HCT116 (cell line): ENCODE data around the gene SQSTM1. TPM values are rescaled to one million over a fixed set of nuclear protein-coding genes. Genes with fewer than 3 reads are reported as not detected.

Source experiments
- ATAC-seq: fragments of 200-7000 bp; cut with Tn5 transposase; 2 replicates; pipeline ENCODE4 v1.9.1; 2020; ENCODE audit warnings: mild to moderate bottlenecking, moderate library complexity
- BruUV-seq: library from RNA; stranded (reverse); fragments of 400-500 nt; replicated peaks from 2 replicates; lab custom pipeline; 2021; lab: Mats Ljungman, UMichigan
- CTCF ChIA-PET: fragments of 300-600 bp; sonication (Branson Sonifier 250); formaldehyde crosslinking; loops from one replicate; lab custom pipeline; 2021; ENCODE audit warnings: antibody characterized with exemption; lab: Charles Lee
- POLR2A ChIA-PET: fragments of 300-600, 350-600 bp; sonication (Branson Sonifier 250); formaldehyde crosslinking; loops from one replicate; lab custom pipeline; 2021; ENCODE audit warnings: antibody characterized with exemption; lab: Charles Lee
- RAD21 ChIA-PET, 2 experiments: fragments of 300-600 bp; sonication (Branson Sonifier 250); formaldehyde crosslinking; loops; one replicate each; lab custom pipeline; 2023; ENCODE audit warnings: low total read pairs in 2 of 2; ENCODE audit not compliant: uncharacterized antibody in 2 of 2, unreplicated experiment in 2 of 2, low non-redundant PET in 1 of 2; lab: Charles Lee
- DNase-seq: peaks from one replicate; pipeline ENCODE4 v3.0.0-alpha.2; 2010; ENCODE audit warnings: low read depth, low spot score
- H2AFZ ChIP-seq: fragments of 200-600 bp; shearing (Covaris generic), sonication (generic); 2 replicates; pipeline ENCODE4 v1.6.1; 2017; ENCODE audit warnings: low read depth, mixed run types, mixed read lengths, antibody characterized with exemption, low read length; ENCODE audit not compliant: poor library complexity, severe bottlenecking
- H3K27ac ChIP-seq: 2 replicates; pipeline ENCODE4 v1.5.1; 2012; ENCODE audit warnings: low read depth, low read length
- H3K27me3 ChIP-seq: fragments of 200-600 bp; sonication (generic); 2 replicates; pipeline ENCODE4 v1.6.1; 2016; ENCODE audit warnings: mixed run types, low read length, mixed read lengths; ENCODE audit not compliant: insufficient read depth
- H3K36me3 ChIP-seq, 2 experiments: fragments of 200-500 bp in 1 of 2; fragments of 200-600 bp in 1 of 2; sonication (Bioruptor generic) in 1 of 2; sonication (generic) in 1 of 2; 2 replicates each; pipeline versions ENCODE4 v1.5.1 to v1.6.1; 2014 to 2016; ENCODE audit warnings: low read length in 2 of 2, inconsistent platforms in 1 of 2, mixed read lengths in 1 of 2, mixed run types in 1 of 2; ENCODE audit not compliant: insufficient read depth in 2 of 2, control insufficient read depth in 1 of 2
- H3K4me1 ChIP-seq, 2 experiments: fragments of 200-600 bp in 1 of 2; sonication (generic) in 1 of 2; 2 replicates each; pipeline versions ENCODE4 v1.5.1 to v1.6.1; 2012 to 2017; ENCODE audit warnings: low read length in 2 of 2, inconsistent platforms in 1 of 2, mild to moderate bottlenecking in 1 of 2, mixed read lengths in 1 of 2, mixed run types in 1 of 2, moderate library complexity in 1 of 2; ENCODE audit not compliant: insufficient read depth in 2 of 2, control insufficient read depth in 1 of 2
- H3K4me2 ChIP-seq: fragments of 200-600 bp; sonication (generic); 2 replicates; pipeline ENCODE4 v1.6.1; 2017; ENCODE audit warnings: mixed run types, low read length, mixed read lengths
- H3K4me3 ChIP-seq, 2 experiments: fragments of 200-600 bp in 1 of 2; sonication (generic) in 1 of 2; replicated peaks in 1 of 2; 2 replicates each; pipeline ENCODE4 v1.5.1; 2011 to 2016; ENCODE audit warnings: low read length in 2 of 2, control low read depth in 1 of 2, low read depth in 1 of 2, mild to moderate bottlenecking in 1 of 2, mixed read lengths in 1 of 2, mixed run types in 1 of 2
- H3K79me2 ChIP-seq: fragments of 200-600 bp; sonication (generic); 2 replicates; pipeline ENCODE4 v1.6.1; 2017; ENCODE audit warnings: mild to moderate bottlenecking, mixed run types, low read length, moderate library complexity, mixed read lengths; ENCODE audit not compliant: insufficient read depth
- H3K9ac ChIP-seq: fragments of 200-600 bp; sonication (generic); 2 replicates; pipeline ENCODE4 v1.6.1; 2016; ENCODE audit warnings: low read length, mixed read lengths
- H3K9me2 ChIP-seq: fragments of 200-600 bp; sonication (generic), shearing (Covaris generic); 2 replicates; pipeline ENCODE4 v1.6.1; 2017; ENCODE audit warnings: mixed run types, mild to moderate bottlenecking, moderate library complexity; ENCODE audit not compliant: insufficient read depth
- H3K9me3 ChIP-seq, 2 experiments: fragments of 200-500 bp in 1 of 2; fragments of 200-600 bp in 1 of 2; sonication (Bioruptor generic) in 1 of 2; sonication (generic) in 1 of 2; 2 replicates each; pipeline ENCODE4 v1.6.1; 2014 to 2017; ENCODE audit warnings: low read length in 2 of 2, mixed read lengths in 2 of 2, inconsistent platforms in 1 of 2, low read depth in 1 of 2, mild to moderate bottlenecking in 1 of 2, mixed run types in 1 of 2, moderate library complexity in 1 of 2; ENCODE audit not compliant: control insufficient read depth in 1 of 2, insufficient read depth in 1 of 2
- H4K20me1 ChIP-seq: fragments of 200-600 bp; sonication (generic), shearing (Covaris generic); 2 replicates; pipeline ENCODE4 v1.6.1; 2017; ENCODE audit warnings: mixed run types, mild to moderate bottlenecking, moderate library complexity; ENCODE audit not compliant: insufficient read depth
- CBX3 ChIP-seq: IDR thresholded peaks from 2 replicates; pipeline ENCODE4 v1.6.1; 2012; ENCODE audit warnings: low read depth
- CEBPB ChIP-seq: IDR thresholded peaks from 2 replicates; pipeline ENCODE4 v1.6.1; 2012; ENCODE audit warnings: low read depth
- EGR1 ChIP-seq: IDR thresholded peaks from 2 replicates; pipeline ENCODE4 v1.6.1; 2012; ENCODE audit warnings: low read depth
- ELF1 ChIP-seq: IDR thresholded peaks from 2 replicates; pipeline ENCODE4 v1.6.1; 2012; ENCODE audit warnings: low read depth, borderline replicate concordance
- EZH2 ChIP-seq: fragments of 200-600 bp; sonication (generic); IDR thresholded peaks from 2 replicates; pipeline ENCODE4 v1.6.1; 2017; ENCODE audit warnings: antibody characterized with exemption, mixed run types
- FOSL1 ChIP-seq: IDR thresholded peaks from 2 replicates; pipeline ENCODE4 v1.6.1; 2012; ENCODE audit warnings: low read depth
- JUND ChIP-seq: IDR thresholded peaks from 2 replicates; pipeline ENCODE4 v1.6.1; 2012
- POLR2A ChIP-seq: IDR thresholded peaks from 2 replicates; pipeline ENCODE4 v1.7.0; 2011; ENCODE audit warnings: borderline replicate concordance; ENCODE audit not compliant: insufficient read depth, insufficient read length; ENCODE audit errors: extremely low read depth
- POLR2AphosphoS5 ChIP-seq: IDR thresholded peaks from 2 replicates; pipeline ENCODE4 v1.6.1; 2011; ENCODE audit warnings: mild to moderate bottlenecking, low read depth, low read length, moderate library complexity
- RAD21 ChIP-seq: IDR thresholded peaks from 2 replicates; pipeline ENCODE4 v1.6.1; 2012; ENCODE audit warnings: low read depth, mild to moderate bottlenecking
- SIN3A ChIP-seq: IDR thresholded peaks from 2 replicates; pipeline ENCODE4 v1.6.1; 2012; ENCODE audit warnings: low read depth
- SRF ChIP-seq: IDR thresholded peaks from 2 replicates; pipeline ENCODE4 v1.6.1; 2012; ENCODE audit warnings: low read depth
- TCF7L2 ChIP-seq: IDR thresholded peaks from 2 replicates; pipeline ENCODE4 v1.7.0; 2011; ENCODE audit warnings: borderline replicate concordance, inconsistent platforms; ENCODE audit not compliant: insufficient read depth, insufficient read length; ENCODE audit errors: extremely low read depth
- ZFX ChIP-seq: fragments of 450-650 bp; IDR thresholded peaks from 2 replicates; pipeline ENCODE4 v1.6.1; 2017
- ZNF274 ChIP-seq: fragments of 200-500 bp; sonication (Bioruptor generic); IDR thresholded peaks from 2 replicates; pipeline ENCODE4 v1.6.1; 2014; ENCODE audit warnings: mild to moderate bottlenecking, low read depth, low read length, inconsistent platforms
- intact Hi-C: fragments of 100-400 bp; cut with micrococcal nuclease; formaldehyde crosslinking; loops from 2 replicates; pipeline ENCODE4 v1.10.0; 2022
- total RNA-seq: library from RNA; stranded (reverse); gene quantifications from one replicate; pipeline ENCODE4 v1.2.1, GENCODE V29; 2021; ENCODE audit not compliant: unreplicated experiment
- TF ChIP-seq, protein P1 (sequence below): IDR thresholded peaks from 2 replicates; pipeline ENCODE4 v1.6.1; 2012; ENCODE audit warnings: low read depth
- TF ChIP-seq, protein P2 (sequence below), 3 experiments: fragments of 200-600 bp in 1 of 3; sonication (generic) in 1 of 3; IDR thresholded peaks in 2 of 3; conservative IDR thresholded peaks in 1 of 3; 2 replicates each; pipeline ENCODE4 v1.5.1; 2012 to 2017; ENCODE audit warnings: low read depth in 2 of 3, low read length in 2 of 3, antibody characterized with exemption in 1 of 3, borderline replicate concordance in 1 of 3, control low read depth in 1 of 3, mild to moderate bottlenecking in 1 of 3, mixed read lengths in 1 of 3, mixed run types in 1 of 3, moderate library complexity in 1 of 3; ENCODE audit not compliant: insufficient read depth in 1 of 3
- TF ChIP-seq, protein P3 (sequence below): IDR thresholded peaks from 2 replicates; pipeline ENCODE4 v1.6.1; 2012
- TF ChIP-seq, protein P4 (sequence below): IDR thresholded peaks from 2 replicates; pipeline ENCODE4 v1.6.1; 2011; ENCODE audit warnings: mild to moderate bottlenecking, low read length, moderate library complexity; ENCODE audit not compliant: insufficient replicate concordance; ENCODE audit errors: extremely low read depth
- TF ChIP-seq, protein P5 (sequence below): IDR thresholded peaks from 2 replicates; pipeline ENCODE4 v1.6.1; 2012

Gene SQSTM1
- total RNA-seq, 1 experiment from 2014 or later, result 299 TPM

DNA sequence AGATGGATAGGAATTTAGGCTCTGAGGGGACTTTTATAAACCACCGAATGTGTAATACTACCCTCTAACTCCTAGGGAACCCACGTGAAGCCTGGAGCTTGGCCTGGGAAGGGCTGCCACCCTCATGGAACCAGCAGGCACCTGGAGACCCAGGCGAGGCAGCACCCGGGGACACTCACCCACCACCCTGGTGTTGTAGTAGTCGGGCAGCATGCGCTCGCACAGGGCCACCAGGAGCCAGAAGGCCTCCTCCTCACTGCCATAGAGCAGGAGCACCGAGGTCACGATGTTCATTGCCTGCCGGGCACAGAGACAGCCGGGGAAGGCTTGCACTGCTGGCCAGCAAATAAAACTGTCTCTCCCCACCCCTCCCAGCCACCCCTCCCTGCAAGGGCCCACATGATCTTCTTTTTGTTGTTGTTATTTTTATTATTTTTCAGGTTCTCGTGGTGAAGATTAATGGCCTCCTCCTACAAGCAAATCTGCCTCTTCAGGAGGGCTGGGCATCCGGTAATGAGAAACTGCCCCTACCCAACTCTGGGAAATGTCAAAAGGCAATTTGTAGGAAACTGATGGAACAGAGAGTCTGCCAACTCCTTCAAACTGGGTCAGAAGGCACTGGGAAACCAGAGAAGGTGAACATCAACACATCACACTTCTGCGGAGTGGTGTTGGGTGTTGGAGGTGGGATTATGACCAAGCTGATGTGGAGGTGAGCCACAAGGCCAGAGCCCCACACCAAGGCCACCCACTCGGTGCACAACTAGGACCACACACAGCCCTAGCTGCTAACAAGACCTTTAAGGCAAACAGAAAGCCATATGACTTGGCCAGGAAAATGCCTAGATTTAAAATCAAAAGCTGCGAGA, 55.3 kb downstream of the SQSTM1 start:
- ChIA-PET CTCF (interaction anchor here (0.7 kb wide), 1 partner anchor 1594 kb away, joined by 3 read pairs; no protein-coding TSS in a partner anchor), POLR2A (no interaction called here), RAD21 (no interaction called here)
- Histone ChIP-seq H3K36me3 (peaks cover 33 to 35% of the 10 kb centered on the region in 2 experiments), H3K9ac (no peak overlapping the region), H3K9me3 (no peaks in the 10 kb centered on the region), H3K79me2 (no peaks in the 10 kb centered on the region), H3K4me3 (no peak overlapping the region), H3K27ac (no peak overlapping the region), H2AFZ (no peak overlapping the region), H3K9me2 (no peaks in the 10 kb centered on the region), H3K4me1 (no peaks in the 10 kb centered on the region), H3K27me3 (no peaks in the 10 kb centered on the region), H3K4me2 (no peak overlapping the region), H4K20me1 (no peaks in the 10 kb centered on the region)
- DNase-seq (no peak), ATAC-seq (no peak)
- TF ChIP-seq CBX3 (no peak), ELF1 (no peak), SRF (no peak), SIN3A (no peak), CEBPB (no peak), EGR1 (no peak), TCF7L2 (no peak), FOSL1 (no peak), JUND (no peak), EZH2 (no peak), RAD21 (no peak), POLR2A (no peak), ZFX (no peak), POLR2AphosphoS5 (no peak), ZNF274 (no peak)
- TF ChIP-seq, protein P1, sequence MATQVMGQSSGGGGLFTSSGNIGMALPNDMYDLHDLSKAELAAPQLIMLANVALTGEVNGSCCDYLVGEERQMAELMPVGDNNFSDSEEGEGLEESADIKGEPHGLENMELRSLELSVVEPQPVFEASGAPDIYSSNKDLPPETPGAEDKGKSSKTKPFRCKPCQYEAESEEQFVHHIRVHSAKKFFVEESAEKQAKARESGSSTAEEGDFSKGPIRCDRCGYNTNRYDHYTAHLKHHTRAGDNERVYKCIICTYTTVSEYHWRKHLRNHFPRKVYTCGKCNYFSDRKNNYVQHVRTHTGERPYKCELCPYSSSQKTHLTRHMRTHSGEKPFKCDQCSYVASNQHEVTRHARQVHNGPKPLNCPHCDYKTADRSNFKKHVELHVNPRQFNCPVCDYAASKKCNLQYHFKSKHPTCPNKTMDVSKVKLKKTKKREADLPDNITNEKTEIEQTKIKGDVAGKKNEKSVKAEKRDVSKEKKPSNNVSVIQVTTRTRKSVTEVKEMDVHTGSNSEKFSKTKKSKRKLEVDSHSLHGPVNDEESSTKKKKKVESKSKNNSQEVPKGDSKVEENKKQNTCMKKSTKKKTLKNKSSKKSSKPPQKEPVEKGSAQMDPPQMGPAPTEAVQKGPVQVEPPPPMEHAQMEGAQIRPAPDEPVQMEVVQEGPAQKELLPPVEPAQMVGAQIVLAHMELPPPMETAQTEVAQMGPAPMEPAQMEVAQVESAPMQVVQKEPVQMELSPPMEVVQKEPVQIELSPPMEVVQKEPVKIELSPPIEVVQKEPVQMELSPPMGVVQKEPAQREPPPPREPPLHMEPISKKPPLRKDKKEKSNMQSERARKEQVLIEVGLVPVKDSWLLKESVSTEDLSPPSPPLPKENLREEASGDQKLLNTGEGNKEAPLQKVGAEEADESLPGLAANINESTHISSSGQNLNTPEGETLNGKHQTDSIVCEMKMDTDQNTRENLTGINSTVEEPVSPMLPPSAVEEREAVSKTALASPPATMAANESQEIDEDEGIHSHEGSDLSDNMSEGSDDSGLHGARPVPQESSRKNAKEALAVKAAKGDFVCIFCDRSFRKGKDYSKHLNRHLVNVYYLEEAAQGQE, result no peak
- TF ChIP-seq, protein P2, sequence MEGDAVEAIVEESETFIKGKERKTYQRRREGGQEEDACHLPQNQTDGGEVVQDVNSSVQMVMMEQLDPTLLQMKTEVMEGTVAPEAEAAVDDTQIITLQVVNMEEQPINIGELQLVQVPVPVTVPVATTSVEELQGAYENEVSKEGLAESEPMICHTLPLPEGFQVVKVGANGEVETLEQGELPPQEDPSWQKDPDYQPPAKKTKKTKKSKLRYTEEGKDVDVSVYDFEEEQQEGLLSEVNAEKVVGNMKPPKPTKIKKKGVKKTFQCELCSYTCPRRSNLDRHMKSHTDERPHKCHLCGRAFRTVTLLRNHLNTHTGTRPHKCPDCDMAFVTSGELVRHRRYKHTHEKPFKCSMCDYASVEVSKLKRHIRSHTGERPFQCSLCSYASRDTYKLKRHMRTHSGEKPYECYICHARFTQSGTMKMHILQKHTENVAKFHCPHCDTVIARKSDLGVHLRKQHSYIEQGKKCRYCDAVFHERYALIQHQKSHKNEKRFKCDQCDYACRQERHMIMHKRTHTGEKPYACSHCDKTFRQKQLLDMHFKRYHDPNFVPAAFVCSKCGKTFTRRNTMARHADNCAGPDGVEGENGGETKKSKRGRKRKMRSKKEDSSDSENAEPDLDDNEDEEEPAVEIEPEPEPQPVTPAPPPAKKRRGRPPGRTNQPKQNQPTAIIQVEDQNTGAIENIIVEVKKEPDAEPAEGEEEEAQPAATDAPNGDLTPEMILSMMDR (IDR thresholded peaks at IDR 0.05 in 2 of 3, conservative IDR thresholded peaks at IDR 0.05 in 1 of 3; ENCODE audit: borderline replicate concordance in 1 of 3, insufficient read depth in 1 of 3, low read depth in 2 of 3, low read length in 2 of 3), result no peak
- TF ChIP-seq, protein P3, sequence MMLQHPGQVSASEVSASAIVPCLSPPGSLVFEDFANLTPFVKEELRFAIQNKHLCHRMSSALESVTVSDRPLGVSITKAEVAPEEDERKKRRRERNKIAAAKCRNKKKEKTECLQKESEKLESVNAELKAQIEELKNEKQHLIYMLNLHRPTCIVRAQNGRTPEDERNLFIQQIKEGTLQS, result no peak
- TF ChIP-seq, protein P4, sequence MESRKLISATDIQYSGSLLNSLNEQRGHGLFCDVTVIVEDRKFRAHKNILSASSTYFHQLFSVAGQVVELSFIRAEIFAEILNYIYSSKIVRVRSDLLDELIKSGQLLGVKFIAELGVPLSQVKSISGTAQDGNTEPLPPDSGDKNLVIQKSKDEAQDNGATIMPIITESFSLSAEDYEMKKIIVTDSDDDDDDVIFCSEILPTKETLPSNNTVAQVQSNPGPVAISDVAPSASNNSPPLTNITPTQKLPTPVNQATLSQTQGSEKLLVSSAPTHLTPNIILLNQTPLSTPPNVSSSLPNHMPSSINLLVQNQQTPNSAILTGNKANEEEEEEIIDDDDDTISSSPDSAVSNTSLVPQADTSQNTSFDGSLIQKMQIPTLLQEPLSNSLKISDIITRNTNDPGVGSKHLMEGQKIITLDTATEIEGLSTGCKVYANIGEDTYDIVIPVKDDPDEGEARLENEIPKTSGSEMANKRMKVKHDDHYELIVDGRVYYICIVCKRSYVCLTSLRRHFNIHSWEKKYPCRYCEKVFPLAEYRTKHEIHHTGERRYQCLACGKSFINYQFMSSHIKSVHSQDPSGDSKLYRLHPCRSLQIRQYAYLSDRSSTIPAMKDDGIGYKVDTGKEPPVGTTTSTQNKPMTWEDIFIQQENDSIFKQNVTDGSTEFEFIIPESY, result no peak
- TF ChIP-seq, protein P5, sequence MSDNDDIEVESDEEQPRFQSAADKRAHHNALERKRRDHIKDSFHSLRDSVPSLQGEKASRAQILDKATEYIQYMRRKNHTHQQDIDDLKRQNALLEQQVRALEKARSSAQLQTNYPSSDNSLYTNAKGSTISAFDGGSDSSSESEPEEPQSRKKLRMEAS, result no peak
- intact Hi-C loops, result no loop called here
- BruUV-seq, result no TSS peak
